HepG2 (cell line): ENCODE measurements around the gene DHRS1. TPM values are rescaled to one million over a fixed set of nuclear protein-coding genes. Genes with fewer than 3 reads are reported as not detected.

Experiments
- GABPA ChIP-seq, 2 experiments: IDR thresholded peaks; 2 replicates each; pipeline ENCODE4 v1.6.1; 2011 to 2016; ENCODE audit warnings: low read depth in 2 of 2, low read length in 1 of 2, missing biosample characterization in 1 of 2, missing genetic modification characterization in 1 of 2
- GPN1 ChIP-seq: sonication (generic); formaldehyde crosslinking; IDR thresholded peaks from 2 replicates; pipeline ENCODE4 v1.5.1; 2020; ENCODE audit warnings: missing genetic modification reagents, borderline replicate concordance
- HDAC6 ChIP-seq: fragments of 200-600 bp; sonication (generic); IDR thresholded peaks from 2 replicates; pipeline ENCODE4 v1.7.0; 2017; ENCODE audit warnings: mild to moderate bottlenecking, antibody characterized with exemption, low read length, low read depth
- MYNN ChIP-seq: sonication (generic); formaldehyde crosslinking; IDR thresholded peaks from 2 replicates; pipeline ENCODE4 v1.4.0; 2020; ENCODE audit warnings: mild to moderate bottlenecking, low read depth, missing genetic modification reagents
- ONECUT2 ChIP-seq: sonication (generic); formaldehyde crosslinking; IDR thresholded peaks from 2 replicates; pipeline ENCODE4 v1.4.0; 2020; ENCODE audit warnings: missing genetic modification reagents
- SP4 ChIP-seq: sonication (generic); formaldehyde crosslinking; IDR thresholded peaks from 2 replicates; pipeline ENCODE4 v1.8.1; 2023; ENCODE audit warnings: mild to moderate bottlenecking, missing genetic modification reagents
- ZBTB7B ChIP-seq: sonication (generic); formaldehyde crosslinking; IDR thresholded peaks from 2 replicates; pipeline ENCODE4 v1.4.0; 2020; ENCODE audit warnings: missing genetic modification reagents
- ZFY ChIP-seq: sonication (generic); formaldehyde crosslinking; IDR thresholded peaks from 2 replicates; pipeline ENCODE4 v1.4.0; 2020; ENCODE audit warnings: missing genetic modification reagents
- ZNF256 ChIP-seq: sonication (generic); formaldehyde crosslinking; conservative IDR thresholded peaks from 2 replicates; pipeline ENCODE4 v1.4.0; 2020; ENCODE audit warnings: missing genetic modification reagents
- ZNF558 ChIP-seq: sonication (generic); formaldehyde crosslinking; IDR thresholded peaks from 2 replicates; pipeline ENCODE4 v1.9.0; 2022; ENCODE audit warnings: mild to moderate bottlenecking, missing genetic modification reagents, borderline replicate concordance
- ZZZ3 ChIP-seq: sonication (generic); formaldehyde crosslinking; IDR thresholded peaks from 2 replicates; pipeline ENCODE4 v1.4.0; 2020; ENCODE audit warnings: missing genetic modification reagents, mild to moderate bottlenecking, borderline replicate concordance
- polyA plus RNA-seq, 8 experiments: library from polyadenylated mRNA; depleted of rRNA in 3 of 8; stranded (reverse) in 7 of 8; unstranded in 1 of 8; fragments of >200 nt; fragmentation: Illumina TruSeq in 4 of 8; extraction: Trizol in 4 of 8; gene quantifications; 2 replicates each; pipeline versions ENCODE4 v1.2.1 to v1.2.3, GENCODE V29; 2011 to 2016; ENCODE audit warnings: low read depth in 4 of 8, missing spikeins in 1 of 8, mixed read lengths in 1 of 8; ENCODE audit not compliant: insufficient read depth in 1 of 8
- total RNA-seq, 5 experiments: library from RNA; depleted of rRNA; stranded (reverse); fragments of >200 nt; fragmentation: Illumina TruSeq; extraction: Trizol; gene quantifications; 2 replicates each; pipeline ENCODE4 v1.2.3, GENCODE V29; 2016; ENCODE audit warnings: low read depth in 1 of 5
- TF ChIP-seq, protein P1 (sequence below): sonication (generic); formaldehyde crosslinking; IDR thresholded peaks from 2 replicates; pipeline ENCODE4 v1.4.0; 2020; ENCODE audit warnings: missing genetic modification reagents
- TF ChIP-seq, protein P2 (sequence below): sonication (generic); formaldehyde crosslinking; IDR thresholded peaks from 2 replicates; pipeline ENCODE4 v1.5.0; 2020; ENCODE audit warnings: mild to moderate bottlenecking, missing genetic modification reagents, borderline replicate concordance
- TF ChIP-seq, protein P3 (sequence below): sonication (generic); formaldehyde crosslinking; IDR thresholded peaks from 2 replicates; pipeline ENCODE4 v1.4.0; 2020; ENCODE audit warnings: missing genetic modification reagents
- TF ChIP-seq, protein P4 (sequence below): sonication (generic); formaldehyde crosslinking; IDR thresholded peaks from 2 replicates; pipeline ENCODE4 v1.4.0; 2020; ENCODE audit warnings: missing genetic modification reagents

DHRS1 gene
- total and polyA plus RNA-seq, 2 of the 13 experiments (the other 11 are each of a cell fraction or from before 2014, with no cell fraction given) = 49.8 to 60.8 TPM

DNA sequence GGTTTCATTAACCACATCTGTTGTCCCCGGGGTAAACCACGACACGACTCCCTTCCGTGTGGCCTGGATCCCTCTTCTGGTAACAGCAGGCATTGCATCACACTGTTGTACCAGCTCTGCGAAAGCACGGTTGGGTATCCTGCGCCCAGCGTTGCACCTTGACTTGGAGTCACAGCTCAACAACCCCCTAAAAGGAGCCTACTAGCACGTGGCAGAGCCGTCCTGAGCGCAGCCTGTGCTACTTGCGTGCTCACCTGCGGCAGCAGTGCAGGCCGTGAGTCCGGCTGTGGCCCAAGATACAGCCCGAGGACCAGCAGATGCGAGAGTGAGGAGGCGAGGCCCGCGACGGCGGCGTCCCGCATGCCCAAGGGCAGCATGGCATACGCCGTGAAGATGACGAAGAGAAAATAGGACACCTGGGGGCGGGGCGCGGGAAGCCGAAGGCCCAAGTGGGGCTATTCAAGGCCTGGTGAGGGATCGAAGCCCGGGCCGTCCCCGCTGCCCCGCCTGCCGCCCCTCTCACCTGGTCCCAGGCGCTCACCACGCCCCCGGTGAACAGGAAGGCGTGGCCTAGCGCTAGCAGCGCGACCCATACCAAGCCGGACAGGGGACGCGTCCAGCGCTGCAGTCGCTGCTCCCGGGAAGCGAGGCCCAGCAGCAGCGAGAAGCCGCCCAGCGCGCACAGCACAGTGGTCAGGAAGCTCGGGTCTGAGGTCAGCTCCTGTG is 32.9 kb upstream of the DHRS1 start (continued):
- TF ChIP-seq ZZZ3 (peak; percentile 93; the same call in 1 of the 2 replicates), GPN1 (peak; percentile 87), HDAC6 (no peak), GABPA (IDR thresholded peaks at IDR 0.05; ENCODE audit: low read depth, low read length) (no peak), GABPA (CRISPR knock-in tag; IDR thresholded peaks at IDR 0.05; ENCODE audit: low read depth) (no peak), ZBTB7B (CRISPR knock-in tag) (peak; percentile 67; the same call in 1 of the 2 replicates), ZNF558 (CRISPR knock-in tag) (peak; percentile 92; the same call in 1 of the 2 replicates), SP4 (CRISPR knock-in tag) (0 out of 2 replicates have a peak, but pooled peaks have one; percentile 27), MYNN (CRISPR knock-in tag) (no peak; the same call in none of the 2 replicates), ONECUT2 (no peak), ZNF256 (CRISPR knock-in tag) (no peak), ZFY (CRISPR knock-in tag) (peak; percentile 78)
- TF ChIP-seq, protein P1, sequence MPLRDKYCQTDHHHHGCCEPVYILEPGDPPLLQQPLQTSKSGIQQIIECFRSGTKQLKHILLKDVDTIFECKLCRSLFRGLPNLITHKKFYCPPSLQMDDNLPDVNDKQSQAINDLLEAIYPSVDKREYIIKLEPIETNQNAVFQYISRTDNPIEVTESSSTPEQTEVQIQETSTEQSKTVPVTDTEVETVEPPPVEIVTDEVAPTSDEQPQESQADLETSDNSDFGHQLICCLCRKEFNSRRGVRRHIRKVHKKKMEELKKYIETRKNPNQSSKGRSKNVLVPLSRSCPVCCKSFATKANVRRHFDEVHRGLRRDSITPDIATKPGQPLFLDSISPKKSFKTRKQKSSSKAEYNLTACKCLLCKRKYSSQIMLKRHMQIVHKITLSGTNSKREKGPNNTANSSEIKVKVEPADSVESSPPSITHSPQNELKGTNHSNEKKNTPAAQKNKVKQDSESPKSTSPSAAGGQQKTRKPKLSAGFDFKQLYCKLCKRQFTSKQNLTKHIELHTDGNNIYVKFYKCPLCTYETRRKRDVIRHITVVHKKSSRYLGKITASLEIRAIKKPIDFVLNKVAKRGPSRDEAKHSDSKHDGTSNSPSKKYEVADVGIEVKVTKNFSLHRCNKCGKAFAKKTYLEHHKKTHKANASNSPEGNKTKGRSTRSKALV = no peak; the same call in 1 of the 2 replicates
- TF ChIP-seq, protein P2, sequence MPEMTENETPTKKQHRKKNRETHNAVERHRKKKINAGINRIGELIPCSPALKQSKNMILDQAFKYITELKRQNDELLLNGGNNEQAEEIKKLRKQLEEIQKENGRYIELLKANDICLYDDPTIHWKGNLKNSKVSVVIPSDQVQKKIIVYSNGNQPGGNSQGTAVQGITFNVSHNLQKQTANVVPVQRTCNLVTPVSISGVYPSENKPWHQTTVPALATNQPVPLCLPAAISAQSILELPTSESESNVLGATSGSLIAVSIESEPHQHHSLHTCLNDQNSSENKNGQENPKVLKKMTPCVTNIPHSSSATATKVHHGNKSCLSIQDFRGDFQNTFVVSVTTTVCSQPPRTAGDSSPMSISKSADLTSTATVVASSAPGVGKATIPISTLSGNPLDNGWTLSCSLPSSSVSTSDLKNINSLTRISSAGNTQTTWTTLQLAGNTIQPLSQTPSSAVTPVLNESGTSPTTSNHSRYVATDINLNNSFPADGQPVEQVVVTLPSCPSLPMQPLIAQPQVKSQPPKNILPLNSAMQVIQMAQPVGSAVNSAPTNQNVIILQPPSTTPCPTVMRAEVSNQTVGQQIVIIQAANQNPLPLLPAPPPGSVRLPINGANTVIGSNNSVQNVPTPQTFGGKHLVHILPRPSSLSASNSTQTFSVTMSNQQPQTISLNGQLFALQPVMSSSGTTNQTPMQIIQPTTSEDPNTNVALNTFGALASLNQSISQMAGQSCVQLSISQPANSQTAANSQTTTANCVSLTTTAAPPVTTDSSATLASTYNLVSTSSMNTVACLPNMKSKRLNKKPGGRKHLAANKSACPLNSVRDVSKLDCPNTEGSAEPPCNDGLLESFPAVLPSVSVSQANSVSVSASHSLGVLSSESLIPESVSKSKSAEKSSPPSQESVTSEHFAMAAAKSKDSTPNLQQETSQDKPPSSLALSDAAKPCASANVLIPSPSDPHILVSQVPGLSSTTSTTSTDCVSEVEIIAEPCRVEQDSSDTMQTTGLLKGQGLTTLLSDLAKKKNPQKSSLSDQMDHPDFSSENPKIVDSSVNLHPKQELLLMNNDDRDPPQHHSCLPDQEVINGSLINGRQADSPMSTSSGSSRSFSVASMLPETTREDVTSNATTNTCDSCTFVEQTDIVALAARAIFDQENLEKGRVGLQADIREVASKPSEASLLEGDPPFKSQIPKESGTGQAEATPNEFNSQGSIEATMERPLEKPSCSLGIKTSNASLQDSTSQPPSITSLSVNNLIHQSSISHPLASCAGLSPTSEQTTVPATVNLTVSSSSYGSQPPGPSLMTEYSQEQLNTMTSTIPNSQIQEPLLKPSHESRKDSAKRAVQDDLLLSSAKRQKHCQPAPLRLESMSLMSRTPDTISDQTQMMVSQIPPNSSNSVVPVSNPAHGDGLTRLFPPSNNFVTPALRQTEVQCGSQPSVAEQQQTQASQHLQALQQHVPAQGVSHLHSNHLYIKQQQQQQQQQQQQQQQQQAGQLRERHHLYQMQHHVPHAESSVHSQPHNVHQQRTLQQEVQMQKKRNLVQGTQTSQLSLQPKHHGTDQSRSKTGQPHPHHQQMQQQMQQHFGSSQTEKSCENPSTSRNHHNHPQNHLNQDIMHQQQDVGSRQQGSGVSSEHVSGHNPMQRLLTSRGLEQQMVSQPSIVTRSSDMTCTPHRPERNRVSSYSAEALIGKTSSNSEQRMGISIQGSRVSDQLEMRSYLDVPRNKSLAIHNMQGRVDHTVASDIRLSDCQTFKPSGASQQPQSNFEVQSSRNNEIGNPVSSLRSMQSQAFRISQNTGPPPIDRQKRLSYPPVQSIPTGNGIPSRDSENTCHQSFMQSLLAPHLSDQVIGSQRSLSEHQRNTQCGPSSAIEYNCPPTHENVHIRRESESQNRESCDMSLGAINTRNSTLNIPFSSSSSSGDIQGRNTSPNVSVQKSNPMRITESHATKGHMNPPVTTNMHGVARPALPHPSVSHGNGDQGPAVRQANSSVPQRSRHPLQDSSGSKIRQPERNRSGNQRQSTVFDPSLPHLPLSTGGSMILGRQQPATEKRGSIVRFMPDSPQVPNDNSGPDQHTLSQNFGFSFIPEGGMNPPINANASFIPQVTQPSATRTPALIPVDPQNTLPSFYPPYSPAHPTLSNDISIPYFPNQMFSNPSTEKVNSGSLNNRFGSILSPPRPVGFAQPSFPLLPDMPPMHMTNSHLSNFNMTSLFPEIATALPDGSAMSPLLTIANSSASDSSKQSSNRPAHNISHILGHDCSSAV (CRISPR knock-in tag) = no peak
- TF ChIP-seq, protein P3, sequence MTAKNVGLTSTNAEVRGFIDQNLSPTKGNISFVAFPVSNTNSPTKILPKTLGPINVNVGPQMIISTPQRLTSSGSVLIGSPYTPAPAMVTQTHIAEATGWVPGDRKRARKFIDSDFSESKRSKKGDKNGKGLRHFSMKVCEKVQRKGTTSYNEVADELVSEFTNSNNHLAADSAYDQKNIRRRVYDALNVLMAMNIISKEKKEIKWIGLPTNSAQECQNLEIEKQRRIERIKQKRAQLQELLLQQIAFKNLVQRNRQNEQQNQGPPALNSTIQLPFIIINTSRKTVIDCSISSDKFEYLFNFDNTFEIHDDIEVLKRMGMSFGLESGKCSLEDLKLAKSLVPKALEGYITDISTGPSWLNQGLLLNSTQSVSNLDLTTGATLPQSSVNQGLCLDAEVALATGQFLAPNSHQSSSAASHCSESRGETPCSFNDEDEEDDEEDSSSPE = peak; percentile 82
- TF ChIP-seq, protein P4, sequence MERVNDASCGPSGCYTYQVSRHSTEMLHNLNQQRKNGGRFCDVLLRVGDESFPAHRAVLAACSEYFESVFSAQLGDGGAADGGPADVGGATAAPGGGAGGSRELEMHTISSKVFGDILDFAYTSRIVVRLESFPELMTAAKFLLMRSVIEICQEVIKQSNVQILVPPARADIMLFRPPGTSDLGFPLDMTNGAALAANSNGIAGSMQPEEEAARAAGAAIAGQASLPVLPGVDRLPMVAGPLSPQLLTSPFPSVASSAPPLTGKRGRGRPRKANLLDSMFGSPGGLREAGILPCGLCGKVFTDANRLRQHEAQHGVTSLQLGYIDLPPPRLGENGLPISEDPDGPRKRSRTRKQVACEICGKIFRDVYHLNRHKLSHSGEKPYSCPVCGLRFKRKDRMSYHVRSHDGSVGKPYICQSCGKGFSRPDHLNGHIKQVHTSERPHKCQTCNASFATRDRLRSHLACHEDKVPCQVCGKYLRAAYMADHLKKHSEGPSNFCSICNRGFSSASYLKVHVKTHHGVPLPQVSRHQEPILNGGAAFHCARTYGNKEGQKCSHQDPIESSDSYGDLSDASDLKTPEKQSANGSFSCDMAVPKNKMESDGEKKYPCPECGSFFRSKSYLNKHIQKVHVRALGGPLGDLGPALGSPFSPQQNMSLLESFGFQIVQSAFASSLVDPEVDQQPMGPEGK (CRISPR knock-in tag) = no peak; the same call in none of the 2 replicates
